Stimulated activated CD4-positive, alpha-beta T cell treated with anti-CD3 and anti-CD28 coated beads, Interleukin-15, amount 100 ng/mL, for 48 hours (primary cell): ENCODE data around the gene TMPO.
"Not testable (repeated sequence)": the region's sequence is repeated elsewhere in the genome, so short reads cannot be mapped to it uniquely, and the experiment has no call there.

Experiments used
- DNase-seq, 2 donors: peaks; one replicate each; pipeline ENCODE4 v3.0.0-alpha.2; 2020; ENCODE audit warnings: low read depth in 2 of 2

TMPO gene

DNA sequence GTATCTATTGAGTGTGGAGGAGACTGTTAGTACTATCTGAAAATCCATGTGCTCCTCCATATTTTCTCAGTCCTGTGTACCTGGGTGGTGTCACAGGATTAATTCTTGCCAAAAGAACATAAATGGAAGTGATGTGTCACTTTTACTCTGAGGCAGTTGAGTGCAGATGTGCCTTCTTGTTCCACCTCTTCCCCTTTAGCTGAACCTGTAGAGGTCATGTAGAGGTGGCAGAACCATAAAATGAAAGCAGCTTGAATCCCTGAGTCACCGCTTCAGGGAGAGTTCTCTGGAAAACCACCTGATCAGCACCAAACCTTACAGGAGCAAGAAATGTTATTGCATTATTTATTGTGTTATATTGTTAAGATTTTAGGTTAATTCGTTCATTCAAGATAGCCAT lies 63.4 kb downstream of the TMPO start:
- no peak for DNase-seq

DNA sequence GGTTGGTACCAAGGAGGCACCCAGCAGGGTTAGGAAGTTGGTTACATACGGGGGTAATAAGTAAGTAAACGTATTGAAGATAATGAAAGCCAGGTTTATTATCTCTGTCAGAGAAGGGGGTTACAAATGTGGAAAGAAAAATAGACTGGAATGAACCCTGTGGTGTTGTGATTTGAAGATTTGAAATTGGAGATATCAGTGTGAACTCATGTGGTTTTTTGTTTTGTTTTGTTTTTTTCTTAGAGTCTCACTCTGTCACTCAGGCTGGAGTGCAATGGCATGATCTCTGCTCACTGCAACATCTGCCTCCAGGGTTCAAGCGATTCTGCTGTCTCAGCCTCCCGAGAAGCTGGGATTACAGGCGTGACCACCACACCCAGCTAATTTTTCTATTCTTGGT lies 64.0 kb downstream of the TMPO start:
- DNase-seq, result no peak

DNA sequence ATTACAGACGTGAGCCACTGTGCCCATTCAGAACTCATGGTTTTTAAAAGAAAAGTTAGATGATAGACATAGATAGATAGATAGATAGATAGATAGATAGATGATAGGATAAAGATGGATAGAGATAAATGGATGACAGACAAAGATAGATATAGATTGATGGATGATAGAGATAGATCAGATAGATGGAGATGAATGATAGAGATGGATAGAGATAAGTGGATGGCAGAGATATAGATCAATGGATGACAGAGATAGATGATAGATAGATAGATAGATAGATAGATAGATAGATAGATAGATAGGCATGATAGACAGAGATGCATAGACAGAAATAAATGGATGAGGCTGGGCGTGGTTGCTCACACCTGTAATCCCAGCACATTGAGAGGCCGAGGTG lies 64.4 kb downstream of the TMPO start:
- no peak for DNase-seq

DNA sequence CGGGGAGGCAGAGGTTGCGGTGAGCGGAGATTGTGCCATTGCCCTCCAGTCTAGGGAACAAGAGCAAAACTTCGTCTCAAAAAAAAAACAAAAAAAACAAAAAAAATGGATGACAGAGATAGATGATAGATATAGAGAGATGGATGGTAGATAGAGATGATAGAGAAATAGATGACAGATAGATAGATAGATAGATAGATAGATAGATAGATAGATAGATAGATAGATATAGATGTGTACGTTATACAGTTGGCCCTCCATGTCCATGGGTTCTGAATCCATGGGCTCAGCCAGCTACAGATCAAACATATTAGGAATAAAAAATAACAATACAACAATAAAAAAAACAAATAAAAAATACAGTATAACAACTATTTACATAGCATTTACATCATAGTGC lies 65.3 kb downstream of the TMPO start:
- DNase-seq, result no peak

DNA sequence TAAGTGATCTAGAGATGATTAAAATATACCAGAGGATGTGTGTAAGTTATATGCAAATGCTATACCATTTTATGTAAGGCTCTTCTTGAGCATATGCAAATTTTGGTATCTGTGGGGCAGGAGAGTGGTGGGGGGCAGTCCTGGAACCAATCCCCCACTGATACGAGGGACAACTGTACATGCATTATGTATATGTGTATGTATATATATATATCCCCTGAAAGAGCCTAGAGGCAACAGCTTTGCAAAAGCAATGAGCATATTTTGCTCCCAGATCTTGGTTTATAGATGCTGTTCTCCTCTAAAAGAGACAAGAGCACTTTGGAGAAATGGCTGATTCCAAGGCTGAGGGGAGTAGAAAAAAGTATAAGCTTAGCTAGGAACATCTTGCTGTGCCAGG lies 65.7 kb downstream of the TMPO start:
- DNase-seq, result no peak

DNA sequence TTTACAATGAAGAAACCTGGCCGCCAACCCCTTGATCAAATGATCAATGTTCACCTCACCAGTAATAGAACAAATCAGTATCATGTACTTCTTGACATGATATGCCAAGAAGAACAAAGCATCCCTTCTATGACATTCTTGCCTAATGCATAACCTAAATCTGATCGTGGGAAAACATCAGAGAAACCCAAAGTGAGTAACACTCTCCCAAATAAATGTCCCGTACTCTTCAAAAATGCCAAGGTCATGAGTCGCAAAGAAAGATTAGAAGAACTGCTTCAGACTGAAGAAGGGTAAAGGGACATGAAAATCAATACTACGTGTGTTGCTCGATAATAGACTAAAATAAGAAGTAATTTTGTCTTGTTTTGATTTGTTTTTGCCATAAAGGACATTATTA lies 66.7 kb downstream of the TMPO start:
- no peak for DNase-seq

DNA sequence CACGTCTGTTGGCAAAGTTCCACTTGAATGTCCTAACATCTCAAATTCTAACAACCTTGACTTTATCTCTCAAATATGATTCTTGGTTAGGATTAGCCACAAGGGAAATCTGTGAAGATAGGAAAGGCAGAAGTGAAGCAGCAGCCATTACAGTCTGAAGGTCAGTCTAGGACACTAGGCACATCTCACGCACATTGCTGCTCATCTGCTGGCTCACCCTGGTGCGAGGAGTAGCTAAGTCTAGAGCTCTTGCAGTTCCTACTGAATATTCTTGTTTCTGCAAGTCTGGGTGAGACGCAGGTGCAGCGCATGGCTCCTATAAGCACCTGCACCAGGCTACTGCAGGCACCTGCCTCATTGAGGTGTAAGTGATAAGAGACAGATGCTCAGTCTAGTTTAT lies 71.7 kb downstream of the TMPO start:
- DNase-seq, result no peak

DNA sequence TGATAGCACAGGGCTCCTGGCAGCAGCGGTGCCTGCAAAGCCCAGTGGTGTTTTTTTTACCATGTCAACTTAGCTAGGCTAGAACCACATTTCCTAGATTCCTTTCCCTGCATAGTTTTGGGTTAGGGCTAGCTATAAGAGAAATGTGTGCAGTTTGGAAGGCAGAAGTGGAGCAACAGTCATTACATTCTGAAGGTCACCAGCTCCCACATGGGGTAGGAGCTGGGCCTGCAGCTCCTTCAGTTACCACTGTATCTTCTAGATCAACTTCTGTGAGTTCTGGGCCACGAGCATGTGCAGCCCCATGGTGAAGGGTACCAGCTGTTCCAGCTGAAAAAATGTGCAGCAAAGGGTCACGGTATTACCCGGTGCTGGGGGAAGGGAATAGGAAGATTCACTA lies 75.8 kb downstream of the TMPO start:
- no peak for DNase-seq

DNA sequence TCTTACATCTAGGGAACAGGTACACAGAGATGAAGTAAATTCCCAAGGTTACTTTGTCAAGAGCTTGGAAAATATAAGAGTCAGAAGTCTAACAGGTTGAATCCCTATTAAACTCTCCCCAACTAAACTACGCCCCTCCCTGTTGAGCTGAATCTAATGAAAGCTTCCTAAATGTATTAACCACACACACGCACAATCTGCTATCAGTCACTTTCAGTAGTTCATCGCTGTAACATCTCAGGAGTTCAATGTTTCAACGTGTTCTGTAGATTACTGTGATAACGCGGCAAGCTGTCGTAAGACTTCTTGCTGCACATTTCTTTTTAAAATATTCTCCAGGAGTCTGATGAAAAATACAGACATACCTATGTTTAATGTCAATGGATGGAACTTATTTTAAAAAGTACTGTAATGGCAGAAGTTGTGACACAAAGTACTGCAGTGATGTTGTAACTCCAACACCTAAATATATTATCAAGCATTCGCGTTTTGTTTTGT lies 77.5 kb downstream of the TMPO start:
- no peak for DNase-seq

DNA sequence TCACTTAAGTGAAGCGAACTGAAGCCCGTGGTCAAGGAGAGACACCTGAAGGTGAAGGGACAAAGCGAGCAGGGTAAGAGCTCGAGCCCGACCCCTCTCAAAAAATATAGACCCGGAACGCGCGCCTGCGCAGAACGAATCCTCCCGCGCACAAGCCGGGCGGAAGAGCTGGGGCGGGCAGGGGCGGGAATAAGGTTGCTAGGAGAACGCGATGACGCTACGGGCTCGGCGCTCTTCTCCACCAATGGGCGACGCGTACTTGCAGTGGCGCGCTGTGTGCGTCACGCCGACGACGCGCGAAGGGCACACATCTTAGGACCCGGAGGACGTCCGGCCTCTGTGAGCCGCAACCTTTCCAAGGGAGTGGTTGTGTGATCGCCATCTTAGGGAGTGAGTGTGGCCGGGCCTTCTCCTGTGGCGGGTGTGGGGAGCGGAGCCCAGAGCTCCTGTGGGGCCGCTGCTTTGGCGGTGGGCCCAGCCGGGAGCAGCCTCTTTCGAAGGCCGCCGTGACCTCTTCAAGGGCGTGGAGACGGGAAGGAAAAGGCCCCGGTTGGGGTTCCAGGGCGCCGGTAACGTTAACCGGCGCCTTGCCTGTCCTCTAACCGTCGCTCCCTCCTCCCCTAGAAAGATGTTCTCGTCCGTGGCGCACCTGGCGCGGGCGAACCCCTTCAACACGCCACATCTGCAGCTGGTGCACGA lies 78.1 kb downstream of the TMPO start, which contains the start of gene SLC25A3:
SLC25A3 (plus strand) TSS at position 336 of the 699 bp plus-strand sequence; CDS start at position 629, 293 bp downstream.
- DNase-seq, result peak; percentile 90 to 91

DNA sequence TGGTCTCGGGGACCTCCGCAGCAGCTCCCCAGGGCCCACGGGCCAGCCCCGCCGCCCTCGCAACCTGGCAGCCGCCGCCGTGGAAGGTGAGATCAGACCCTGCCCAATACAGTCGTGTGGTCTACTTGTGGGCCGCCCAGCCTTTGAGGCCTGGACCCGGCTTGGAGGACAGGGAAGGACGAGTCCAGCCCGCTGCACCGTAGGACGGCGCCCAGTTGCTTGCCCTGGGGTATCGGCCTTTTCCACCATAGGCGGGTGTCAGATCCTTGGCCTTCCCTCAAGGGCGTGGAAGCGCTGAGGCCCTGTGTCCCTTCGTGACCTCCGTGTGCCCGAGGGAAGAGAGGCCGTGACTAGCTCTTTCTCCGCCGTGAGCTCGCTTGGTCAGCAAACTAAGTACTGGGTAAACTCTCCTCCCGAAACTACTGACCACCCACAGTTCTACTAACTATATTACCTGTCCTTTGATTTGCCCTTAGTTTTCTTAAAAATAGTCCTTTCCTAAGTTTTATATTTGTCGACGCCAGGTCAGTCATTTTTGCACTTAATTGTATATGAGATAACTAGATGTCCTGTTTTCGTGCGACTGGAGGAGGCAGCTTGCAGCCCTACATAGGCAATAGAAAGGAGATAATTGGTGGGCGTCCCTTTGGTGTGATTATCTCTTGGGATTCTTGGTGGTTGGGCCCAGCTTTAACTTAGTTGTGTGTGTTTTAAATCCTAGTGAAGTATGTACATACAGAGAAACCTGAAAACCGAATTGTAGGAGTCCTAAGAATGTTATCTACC lies 78.9 kb downstream of the TMPO start:
- no peak for DNase-seq

DNA sequence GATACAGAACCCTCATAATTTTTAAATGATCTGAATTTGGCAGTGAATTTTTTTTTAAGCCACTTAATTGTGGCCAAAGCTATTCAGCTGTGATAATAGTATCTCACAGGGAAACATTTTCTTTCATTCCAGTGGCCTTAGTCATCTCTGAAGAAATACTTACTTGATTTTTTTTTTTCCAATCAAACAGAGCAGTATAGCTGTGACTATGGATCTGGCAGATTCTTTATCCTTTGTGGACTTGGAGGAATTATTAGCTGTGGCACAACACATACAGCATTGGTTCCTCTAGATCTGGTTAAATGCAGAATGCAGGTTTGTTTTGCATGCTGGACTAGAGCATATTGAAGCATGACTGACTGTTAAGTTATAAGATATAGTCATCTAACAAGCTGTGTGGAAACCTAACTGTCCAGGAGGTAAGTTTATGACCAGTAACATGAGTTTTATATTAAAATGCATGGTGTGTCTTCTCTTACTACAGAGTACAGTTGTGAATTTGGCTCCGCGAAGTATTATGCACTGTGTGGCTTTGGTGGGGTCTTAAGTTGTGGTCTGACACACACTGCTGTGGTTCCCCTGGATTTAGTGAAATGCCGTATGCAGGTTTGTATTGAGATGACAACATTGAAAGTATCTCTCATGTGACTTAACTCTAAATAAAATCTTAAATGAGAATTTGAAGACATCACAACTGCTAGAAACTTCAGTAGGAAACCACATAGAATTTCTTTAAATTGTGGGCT lies 80.0 kb downstream of the TMPO start:
- no peak for DNase-seq

DNA sequence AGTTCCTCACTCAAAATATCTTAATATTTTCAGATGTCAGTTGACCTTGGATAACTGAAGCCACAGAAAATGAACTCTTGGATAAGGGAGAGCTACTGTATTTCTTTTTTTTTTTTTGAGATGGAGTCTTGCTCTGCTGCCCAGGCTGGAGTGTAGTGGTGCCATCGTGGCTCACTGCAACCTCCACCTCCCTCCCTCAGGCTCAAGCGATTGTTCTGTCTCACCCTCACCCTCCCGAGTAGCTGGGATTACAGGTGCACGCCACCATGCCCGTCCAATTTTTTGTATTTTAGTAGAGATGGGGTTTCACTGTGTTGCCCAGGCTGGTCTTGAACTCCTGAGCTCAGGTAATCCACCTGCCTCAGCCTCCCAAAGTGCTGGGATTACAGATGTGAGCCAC lies 81.9 kb downstream of the TMPO start:
- DNase-seq, result not testable (repeated sequence)
